ENCODE measurements around the gene FRS3. TPM values are rescaled to one million over a fixed set of nuclear protein-coding genes. Genes with fewer than 3 reads are reported as not detected.

FRS3 gene
- total and polyA plus RNA-seq, 5 experiments from 2014 or later, result 0.91 to 7.6 (median 2.8) TPM

GRCh38 chr6:41733707-41734665 is 45.7 kb downstream of the FRS3 start:
- Mint-ChIP-seq H3K27me3 (no peaks in the 10 kb centered on the region), H3K4me3 (peak overlapping the region; percentile 33 to 91 (median 78)), H3K27ac (peak overlapping the region in 9 of 10 donors; percentile 74 to 95 (median 82)), H3K4me1 (peaks cover 12 to 53% (median 44%) of the 10 kb centered on the region in 4 donors), H3K9me3 (no peaks in the 10 kb centered on the region), H3K36me3 (no peaks in the 10 kb centered on the region)
- POLR2A ChIA-PET, result interaction anchor here (0.5 to 3.2 kb wide), 14 partner anchors 10 to 1195 kb away, joined by 3 to 26 read pairs (median 4); partner anchors contain the start of genes CNPY3, FRS3, TAF8 and TBCC
- DNase-seq (peak; percentile 52 to 76 (median 68)), ATAC-seq (peak; percentile 55 to 69)

- peaks cover 13 to 59% (median 47%) of the 10 kb centered on the region in 4 donors for H3K4me1 Mint-ChIP-seq
- DNase-seq (peak in 3 of 10 donors; percentile 11 to 25 (median 14)), ATAC-seq (no peak)
- POLR2A ChIA-PET, result interaction anchor here (0.7 to 3.2 kb wide), 7 partner anchors 10 to 485 kb away, joined by 3 to 26 read pairs (median 4); partner anchors contain the start of genes FRS3 and TOMM6
- H3K4me3 Mint-ChIP-seq, result peak overlapping the region; percentile 3 to 91 (median 68)
- no peaks in the 10 kb centered on the region for H3K36me3 Mint-ChIP-seq
- H3K27me3 Mint-ChIP-seq, result no peaks in the 10 kb centered on the region
- peak overlapping the region in 9 of 10 donors; percentile 74 to 95 (median 82) for H3K27ac Mint-ChIP-seq
- no peaks in the 10 kb centered on the region for H3K9me3 Mint-ChIP-seq
Observed at GRCh38 chr6:41733360-41733706, 46.4 kb downstream of the FRS3 start.

- Mint-ChIP-seq H3K27ac (peak overlapping the region; percentile 73 to 95 (median 81)), H3K27me3 (no peaks in the 10 kb centered on the region), H3K4me1 (peaks cover 13 to 65% (median 48%) of the 10 kb centered on the region in 4 donors), H3K4me3 (peak overlapping the region; percentile 3 to 91 (median 56)), H3K9me3 (no peaks in the 10 kb centered on the region), H3K36me3 (no peaks in the 10 kb centered on the region)
- POLR2A ChIA-PET, result interaction anchor here (0.9 to 3.2 kb wide), 4 partner anchors 26 to 54 kb away, joined by 3 to 26 read pairs (median 4); partner anchors contain the start of gene TOMM6
- ATAC-seq (peak; percentile 39 to 69), DNase-seq (peak in 9 of 10 donors; percentile 26 to 75 (median 64))
Observed at GRCh38 chr6:41732591-41733359, 46.9 kb downstream of the FRS3 start.

- Mint-ChIP-seq H3K4me3 (peak overlapping the region in 9 of 10 donors; percentile 3 to 91 (median 55)), H3K27me3 (no peaks in the 10 kb centered on the region), H3K4me1 (peaks cover 13 to 70% (median 54%) of the 10 kb centered on the region in 4 donors), H3K9me3 (no peaks in the 10 kb centered on the region), H3K36me3 (no peaks in the 10 kb centered on the region), H3K27ac (peak overlapping the region; percentile 73 to 95 (median 81))
- no peak for DNase-seq
- ATAC-seq, result no peak
- POLR2A ChIA-PET, result interaction anchor here (0.9 to 3.2 kb wide), 3 partner anchors 26 to 55 kb away, joined by 3 to 26 read pairs (median 3); partner anchors contain the start of gene TOMM6
Observed at GRCh38 chr6:41732149-41732548, 47.6 kb downstream of the FRS3 start.

- H3K4me1 Mint-ChIP-seq, result peaks cover 16 to 75% (median 59%) of the 10 kb centered on the region in 4 donors
- POLR2A ChIA-PET, result no interaction called here
- peak overlapping the region in 3 of 10 donors; percentile 40 to 89 (median 60) for H3K27ac Mint-ChIP-seq
- no peaks in the 10 kb centered on the region for H3K36me3 Mint-ChIP-seq
- DNase-seq, result no peak
- H3K27me3 Mint-ChIP-seq, result no peaks in the 10 kb centered on the region
- ATAC-seq, result no peak
- no peaks in the 10 kb centered on the region for H3K9me3 Mint-ChIP-seq
- peak overlapping the region in 1 of 10 donors; percentile 52 for H3K4me3 Mint-ChIP-seq
Observed at GRCh38 chr6:41731561-41732086, 48.1 kb downstream of the FRS3 start.

GRCh38 chr6:41730531-41731436 is 48.9 kb downstream of the FRS3 start:
- DNase-seq (no peak), ATAC-seq (no peak)
- Mint-ChIP-seq H3K4me3 (peak overlapping the region in 3 of 10 donors; percentile 41 to 52 (median 43)), H3K27me3 (no peaks in the 10 kb centered on the region), H3K36me3 (no peaks in the 10 kb centered on the region), H3K27ac (peak overlapping the region in 8 of 10 donors; percentile 30 to 82 (median 60)), H3K4me1 (peaks cover 16 to 81% (median 56%) of the 10 kb centered on the region in 4 donors), H3K9me3 (no peaks in the 10 kb centered on the region)
- POLR2A ChIA-PET, result no interaction called here

GRCh38 chr6:41729624-41730023 is 50.1 kb downstream of the FRS3 start:
- H3K4me3 Mint-ChIP-seq, result peak overlapping the region in 1 of 10 donors; percentile 40
- POLR2A ChIA-PET, result no interaction called here
- DNase-seq, result no peak
- H3K4me1 Mint-ChIP-seq, result peaks cover 16 to 90% (median 52%) of the 10 kb centered on the region in 4 donors
- H3K9me3 Mint-ChIP-seq, result no peaks in the 10 kb centered on the region
- peak overlapping the region in 3 of 10 donors; percentile 19 to 76 (median 75) for H3K27ac Mint-ChIP-seq
- H3K27me3 Mint-ChIP-seq, result no peaks in the 10 kb centered on the region
- H3K36me3 Mint-ChIP-seq, result no peaks in the 10 kb centered on the region
- ATAC-seq, result no peak

- no peak for DNase-seq
- H3K4me1 Mint-ChIP-seq, result peaks cover 18 to 97% (median 54%) of the 10 kb centered on the region in 4 donors
- no peaks in the 10 kb centered on the region for H3K36me3 Mint-ChIP-seq
- ATAC-seq, result no peak
- no peaks in the 10 kb centered on the region for H3K27me3 Mint-ChIP-seq
- peak overlapping the region in 7 of 10 donors; percentile 19 to 76 (median 72) for H3K27ac Mint-ChIP-seq
- H3K9me3 Mint-ChIP-seq, result no peaks in the 10 kb centered on the region
- POLR2A ChIA-PET, result no interaction called here
- peak overlapping the region in 4 of 10 donors; percentile 20 to 61 (median 37) for H3K4me3 Mint-ChIP-seq
Observed at GRCh38 chr6:41728954-41729353, 50.7 kb downstream of the FRS3 start.

- peak overlapping the region in 7 of 10 donors; percentile 18 to 76 (median 60) for H3K27ac Mint-ChIP-seq
- peak overlapping the region in 3 of 10 donors; percentile 34 to 61 (median 40) for H3K4me3 Mint-ChIP-seq
- POLR2A ChIA-PET, result no interaction called here
- peak in 1 of 10 donors; percentile 28 for DNase-seq
- H3K4me1 Mint-ChIP-seq, result peaks cover 18 to 98% (median 51%) of the 10 kb centered on the region in 4 donors
- H3K36me3 Mint-ChIP-seq, result no peaks in the 10 kb centered on the region
- no peaks in the 10 kb centered on the region for H3K9me3 Mint-ChIP-seq
- ATAC-seq, result no peak
- no peaks in the 10 kb centered on the region for H3K27me3 Mint-ChIP-seq
Observed at GRCh38 chr6:41728073-41728936, 51.4 kb downstream of the FRS3 start.

GRCh38 chr6:41727705-41728072 is 52.0 kb downstream of the FRS3 start:
- peak overlapping the region in 4 of 10 donors; percentile 65 to 90 (median 76) for H3K27ac Mint-ChIP-seq
- POLR2A ChIA-PET, result no interaction called here
- H3K36me3 Mint-ChIP-seq, result no peaks in the 10 kb centered on the region
- H3K9me3 Mint-ChIP-seq, result no peaks in the 10 kb centered on the region
- H3K27me3 Mint-ChIP-seq, result no peaks in the 10 kb centered on the region
- no peak for DNase-seq
- peak overlapping the region in 2 of 10 donors; percentile 26 to 72 for H3K4me3 Mint-ChIP-seq
- no peak for ATAC-seq
- peaks cover 17 to 98% (median 46%) of the 10 kb centered on the region in 4 donors for H3K4me1 Mint-ChIP-seq

Data from naive thymus-derived CD8-positive, alpha-beta T cell (primary cell).